Measurements from ENCODE around the gene CEMIP. TPM values are rescaled to one million over a fixed set of nuclear protein-coding genes. Genes with fewer than 3 reads are reported as not detected.

Gene CEMIP
- total RNA-seq, 4 donors from 2014 or later = 0.11 to 2.0 (median 0.98) TPM

DNA sequence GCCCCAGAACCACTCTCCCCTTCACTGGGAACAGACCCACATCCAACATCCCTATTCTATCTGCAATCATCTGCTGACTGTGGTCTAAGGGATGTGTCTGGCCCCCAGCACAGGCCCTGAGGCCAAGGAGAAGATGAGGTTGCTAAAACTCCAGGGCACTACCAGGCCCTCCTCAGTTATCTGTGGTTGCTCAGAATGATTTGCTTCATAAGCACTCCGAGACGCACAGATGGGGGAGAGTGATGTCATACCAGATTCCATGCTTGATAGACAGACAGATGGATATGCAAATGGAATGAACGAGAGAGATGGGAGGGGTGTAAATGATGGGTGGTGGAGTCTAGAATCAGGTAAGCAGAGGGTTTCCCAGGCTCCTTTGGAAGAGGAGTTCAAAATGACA, 57.8 kb downstream of the CEMIP start:
- H3K9me3 ChIP-seq = no peaks in the 10 kb centered on the region
- H3K36me3 ChIP-seq = no peaks in the 10 kb centered on the region
- H3K4me1 ChIP-seq = no peaks in the 10 kb centered on the region
- WGBS, 2 donors = 83 to 88% methylated on average over 3 of the region's 3 CpGs
- DNase-seq = no peak
- intact Hi-C loops (cut with DNase I) = no loop called here
- no peak for TF ChIP-seq POLR2A (IDR thresholded peaks at IDR 0.05)
- TF ChIP-seq, protein P1, sequence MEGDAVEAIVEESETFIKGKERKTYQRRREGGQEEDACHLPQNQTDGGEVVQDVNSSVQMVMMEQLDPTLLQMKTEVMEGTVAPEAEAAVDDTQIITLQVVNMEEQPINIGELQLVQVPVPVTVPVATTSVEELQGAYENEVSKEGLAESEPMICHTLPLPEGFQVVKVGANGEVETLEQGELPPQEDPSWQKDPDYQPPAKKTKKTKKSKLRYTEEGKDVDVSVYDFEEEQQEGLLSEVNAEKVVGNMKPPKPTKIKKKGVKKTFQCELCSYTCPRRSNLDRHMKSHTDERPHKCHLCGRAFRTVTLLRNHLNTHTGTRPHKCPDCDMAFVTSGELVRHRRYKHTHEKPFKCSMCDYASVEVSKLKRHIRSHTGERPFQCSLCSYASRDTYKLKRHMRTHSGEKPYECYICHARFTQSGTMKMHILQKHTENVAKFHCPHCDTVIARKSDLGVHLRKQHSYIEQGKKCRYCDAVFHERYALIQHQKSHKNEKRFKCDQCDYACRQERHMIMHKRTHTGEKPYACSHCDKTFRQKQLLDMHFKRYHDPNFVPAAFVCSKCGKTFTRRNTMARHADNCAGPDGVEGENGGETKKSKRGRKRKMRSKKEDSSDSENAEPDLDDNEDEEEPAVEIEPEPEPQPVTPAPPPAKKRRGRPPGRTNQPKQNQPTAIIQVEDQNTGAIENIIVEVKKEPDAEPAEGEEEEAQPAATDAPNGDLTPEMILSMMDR (IDR thresholded peaks at IDR 0.05) = no peak
- H3K4me3 ChIP-seq (replicated peaks in 1 of 3) = no peak overlapping the region
- H3K27ac ChIP-seq = no peak overlapping the region
- no peaks in the 10 kb centered on the region for H3K27me3 ChIP-seq

DNA sequence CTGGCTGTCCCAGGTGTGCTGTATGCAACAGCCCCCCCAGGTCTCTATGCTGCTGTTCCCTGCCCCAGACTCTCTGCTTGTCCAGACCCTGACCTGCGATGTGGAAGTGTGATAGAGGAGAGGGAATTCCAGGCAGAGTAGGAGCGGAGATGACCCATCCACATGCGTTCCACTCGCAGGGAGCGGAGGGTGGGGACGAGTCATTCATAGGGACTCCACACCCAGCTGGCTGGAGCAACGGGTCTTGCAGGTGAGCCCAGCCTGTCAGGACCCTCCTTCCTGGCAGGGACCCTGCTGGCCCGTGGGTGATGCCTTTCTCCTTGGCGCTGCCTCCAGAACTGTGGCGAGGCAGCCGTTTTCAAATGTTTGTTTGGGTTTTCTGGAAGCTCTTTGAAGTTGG, 58.8 kb downstream of the CEMIP start:
- DNase-seq = no peak
- no peaks in the 10 kb centered on the region for H3K36me3 ChIP-seq
- H3K9me3 ChIP-seq = no peaks in the 10 kb centered on the region
- TF ChIP-seq, protein P1 (IDR thresholded peaks at IDR 0.05) = no peak
- no peak for TF ChIP-seq POLR2A (IDR thresholded peaks at IDR 0.05)
- no peaks in the 10 kb centered on the region for H3K27me3 ChIP-seq
- 81 to 87% methylated on average over 11 of the region's 11 CpGs for WGBS, 2 donors
- intact Hi-C loops (cut with DNase I) = no loop called here
- H3K27ac ChIP-seq = no peak overlapping the region
- H3K4me3 ChIP-seq (replicated peaks in 1 of 3) = no peak overlapping the region
- no peaks in the 10 kb centered on the region for H3K4me1 ChIP-seq

DNA sequence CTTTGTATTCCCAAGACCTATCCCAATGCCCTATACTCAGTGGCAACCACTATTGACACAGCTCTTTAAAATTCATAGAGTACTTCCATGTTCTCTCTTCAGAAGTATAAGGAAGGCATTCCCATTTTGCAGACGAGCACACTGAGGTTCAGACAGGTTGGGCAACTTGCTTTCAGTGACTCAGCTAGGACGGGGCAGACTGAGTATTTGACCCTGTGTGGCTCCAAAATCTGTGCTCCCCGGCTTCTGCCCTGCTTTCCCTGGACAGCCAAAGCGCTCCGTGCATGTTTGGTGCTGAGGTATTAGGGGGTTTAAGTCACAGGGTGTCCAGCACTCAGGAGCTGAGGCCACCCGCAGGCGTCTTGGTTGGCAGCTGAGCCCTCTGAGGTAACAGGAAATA, 59.5 kb downstream of the CEMIP start:
- Histone ChIP-seq H3K9me3 (no peaks in the 10 kb centered on the region), H3K27me3 (no peaks in the 10 kb centered on the region), H3K27ac (no peak overlapping the region), H3K4me1 (no peaks in the 10 kb centered on the region), H3K36me3 (no peaks in the 10 kb centered on the region), H3K4me3 (replicated peaks in 1 of 3) (no peak overlapping the region)
- DNase-seq = no peak
- no peak for TF ChIP-seq POLR2A (IDR thresholded peaks at IDR 0.05)
- TF ChIP-seq, protein P1 (IDR thresholded peaks at IDR 0.05) = no peak
- intact Hi-C loops (cut with DNase I) = no loop called here
- 79 to 86% methylated on average over 6 to 7 of the region's 7 CpGs for WGBS, 2 donors

DNA sequence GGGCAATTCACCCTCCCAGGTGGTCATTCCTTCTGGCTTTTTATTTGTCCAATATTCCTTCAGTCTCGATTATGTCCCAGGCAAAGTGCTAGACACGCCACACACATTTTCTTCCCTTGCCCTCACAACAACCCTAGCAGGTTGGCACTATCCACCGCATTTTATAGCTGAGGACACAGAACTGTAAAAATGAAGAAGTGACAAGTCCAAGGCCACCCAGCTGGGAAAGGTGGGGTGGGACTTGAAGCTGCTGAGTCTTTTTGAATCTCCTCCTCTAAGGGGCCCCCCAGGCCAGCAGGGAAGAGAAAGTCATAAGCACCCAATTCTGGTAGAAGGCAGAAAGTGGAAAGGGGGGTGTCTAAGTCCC, 60.6 kb downstream of the CEMIP start:
- no peaks in the 10 kb centered on the region for H3K4me1 ChIP-seq
- intact Hi-C loops (cut with DNase I) = no loop called here
- 89 to 92% methylated on average over 3 of the region's 3 CpGs for WGBS, 2 donors
- H3K36me3 ChIP-seq = no peaks in the 10 kb centered on the region
- no peak overlapping the region for H3K27ac ChIP-seq
- H3K27me3 ChIP-seq = no peaks in the 10 kb centered on the region
- TF ChIP-seq, protein P1 (IDR thresholded peaks at IDR 0.05) = no peak
- TF ChIP-seq POLR2A (IDR thresholded peaks at IDR 0.05) = no peak
- H3K4me3 ChIP-seq (replicated peaks in 1 of 3) = no peak overlapping the region
- DNase-seq = no peak
- no peaks in the 10 kb centered on the region for H3K9me3 ChIP-seq

DNA sequence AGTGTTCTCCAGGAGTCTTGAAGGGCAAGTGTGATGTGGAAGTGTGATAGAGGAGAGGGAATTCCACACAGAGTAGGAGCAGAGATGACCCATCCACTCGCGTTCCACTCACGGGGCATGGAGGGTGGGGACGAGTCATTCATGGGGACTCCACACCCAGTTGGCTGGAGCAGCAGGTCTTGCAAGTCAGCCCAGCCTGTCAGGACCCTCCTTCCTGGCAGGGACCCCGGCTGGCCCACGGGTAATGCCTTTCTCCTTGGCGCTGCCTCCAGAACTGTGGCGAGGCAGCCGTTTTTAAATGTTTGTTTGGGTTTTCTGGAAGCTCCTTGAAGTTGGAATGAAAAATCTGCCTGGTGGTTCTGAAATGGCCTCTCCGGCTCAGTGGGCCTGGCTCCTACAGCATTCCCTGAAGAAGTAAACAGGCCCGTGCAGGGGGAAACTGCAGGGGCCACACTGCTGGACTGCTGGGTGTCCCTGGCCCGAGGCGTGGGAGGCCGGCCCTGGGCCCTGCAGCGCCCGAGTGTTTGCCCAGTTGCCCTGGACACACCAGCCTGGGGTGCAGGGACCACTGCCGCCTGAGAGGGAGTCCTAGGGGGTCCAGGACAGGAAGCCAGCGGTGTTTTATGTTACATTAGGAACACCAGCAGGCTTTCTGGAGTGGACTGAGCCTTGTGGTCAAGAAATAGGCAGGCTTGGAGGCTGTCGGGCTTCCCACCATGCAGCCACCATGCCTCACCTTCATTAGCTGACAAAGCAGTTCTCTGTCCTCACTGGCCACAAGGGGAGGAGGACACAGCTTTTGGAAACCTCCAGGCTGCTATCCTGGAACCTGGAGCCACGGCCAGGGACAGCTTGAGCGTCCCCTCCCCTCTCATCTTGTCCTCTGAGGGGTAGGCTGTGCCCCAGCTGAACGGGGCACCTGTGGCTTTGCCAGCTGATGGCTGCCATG, 61.3 kb downstream of the CEMIP start:
- Histone ChIP-seq H3K36me3 (no peaks in the 10 kb centered on the region), H3K27me3 (no peaks in the 10 kb centered on the region), H3K4me3 (replicated peaks in 1 of 3) (no peak overlapping the region), H3K27ac (no peak overlapping the region), H3K4me1 (no peaks in the 10 kb centered on the region), H3K9me3 (no peaks in the 10 kb centered on the region)
- intact Hi-C loops (cut with DNase I) = no loop called here
- TF ChIP-seq, protein P1 (IDR thresholded peaks at IDR 0.05) = no peak
- no peak for TF ChIP-seq POLR2A (IDR thresholded peaks at IDR 0.05)
- no peak for DNase-seq
- WGBS, 2 donors = 80 to 81% methylated on average over 19 of the region's 22 CpGs
